GDM1 (cell line): ENCODE measurements around the gene SLC37A3.

Experiments used
- DNase-seq: peaks from one replicate; lab custom pipeline; 2025; lab: John Stamatoyannopoulos, UW

SLC37A3 gene

DNA sequence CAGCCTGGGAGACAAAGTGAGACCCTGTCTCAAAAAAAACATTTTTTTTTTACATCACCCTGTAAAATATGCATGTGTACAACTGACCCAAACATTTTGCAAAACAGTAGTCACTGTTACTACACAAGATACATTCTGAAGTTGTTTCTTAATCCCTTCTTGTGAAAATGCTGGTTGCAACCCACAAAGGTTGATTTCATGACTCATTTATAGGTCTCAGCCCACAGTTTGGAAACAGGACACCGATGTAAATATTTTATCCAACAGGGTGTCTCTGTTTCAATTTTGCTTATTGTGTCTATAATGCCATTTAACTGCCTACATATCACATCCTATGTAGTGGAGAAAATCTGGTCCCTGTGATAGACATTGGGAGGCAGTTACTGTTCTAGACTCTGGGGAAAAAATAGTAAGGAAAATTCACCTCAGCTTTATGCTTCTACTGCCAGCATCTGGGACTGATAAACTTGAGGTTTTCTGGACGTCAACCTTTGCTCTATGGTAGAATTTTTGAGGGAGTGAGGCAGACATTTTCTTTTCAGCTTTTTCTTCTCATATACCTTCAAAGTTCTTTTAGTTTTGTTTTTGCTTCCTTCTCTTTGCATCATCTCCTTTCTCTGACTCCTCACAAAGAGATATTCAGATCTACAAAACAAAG, 4.0 kb upstream of the SLC37A3 start:
- DNase-seq, result no peak

DNA sequence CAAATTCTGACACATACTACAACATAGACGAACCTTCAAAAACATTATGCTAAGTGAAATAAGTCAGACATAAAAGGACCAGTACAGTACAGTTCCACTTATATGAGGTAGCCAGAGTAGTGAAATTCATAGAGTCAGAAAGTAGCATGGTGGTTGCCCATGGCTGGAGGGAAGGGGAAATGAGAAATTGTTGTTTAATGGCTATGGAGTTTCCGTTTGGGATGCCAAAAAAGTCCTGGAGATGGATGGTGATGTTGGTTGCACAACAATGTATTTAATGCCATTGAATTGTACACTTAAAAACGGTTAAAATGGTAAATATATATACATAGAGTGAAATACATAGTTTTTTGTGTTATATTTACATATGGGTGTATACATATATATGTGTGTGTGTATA, 2.1 kb upstream of the SLC37A3 start:
- no peak for DNase-seq

- no peak for DNase-seq
Observed at GRCh38 chr7:140398821-140399220, 491 bp upstream of the SLC37A3 start.

DNA sequence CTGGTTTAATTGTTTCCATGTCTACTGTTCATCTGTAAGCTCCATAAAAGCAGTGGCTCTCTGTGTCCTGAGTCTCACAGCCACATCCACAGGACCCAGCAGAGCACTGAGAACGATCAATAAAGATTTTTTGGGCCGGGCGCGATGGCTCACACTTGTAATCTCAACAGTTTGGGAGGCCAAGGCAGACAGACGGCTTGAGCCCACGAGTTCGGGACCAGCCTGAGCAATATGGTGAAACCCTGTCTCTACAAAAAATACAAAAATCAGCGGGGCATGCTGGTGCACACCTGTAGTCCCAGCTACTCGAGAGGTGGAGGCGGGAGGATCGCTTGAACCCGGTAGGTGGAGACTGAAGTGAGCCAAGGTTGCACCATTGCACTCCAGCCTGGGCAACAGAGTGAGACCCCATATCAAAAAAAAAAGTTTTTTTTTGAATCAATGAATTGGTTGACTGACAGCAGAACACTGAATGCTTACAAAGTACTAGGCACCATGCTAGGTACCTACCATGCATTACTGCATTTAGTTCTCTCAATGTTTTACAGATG, 4.5 kb downstream of the SLC37A3 start:
- DNase-seq, result no peak

DNA sequence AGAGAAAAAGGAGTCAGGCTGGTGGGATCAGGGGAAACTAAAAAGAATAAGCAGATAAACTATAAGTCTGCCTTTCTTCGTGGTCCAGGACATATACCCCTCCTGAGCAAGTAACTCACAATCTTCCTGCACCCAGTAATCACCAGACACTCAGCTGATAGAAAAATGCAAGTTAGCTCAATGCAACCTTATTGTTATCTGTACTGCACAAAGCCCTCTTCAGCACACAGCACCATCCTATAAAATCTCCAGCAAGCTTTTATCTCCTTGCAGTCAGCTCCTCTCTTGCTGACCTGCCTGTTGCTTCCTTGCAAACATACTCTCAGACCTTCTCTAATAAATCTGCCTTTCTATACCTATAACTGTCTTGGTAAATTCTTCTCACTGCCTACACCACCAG, 6.7 kb downstream of the SLC37A3 start:
- no peak for DNase-seq

- no peak for DNase-seq
Observed at GRCh38 chr7:140390466-140391190, 7.7 kb downstream of the SLC37A3 start.

GRCh38 chr7:140390034-140390433, 8.3 kb downstream of the SLC37A3 start:
- DNase-seq, result no peak

GRCh38 chr7:140389445-140389844, 8.9 kb downstream of the SLC37A3 start:
- no peak for DNase-seq

- DNase-seq, result no peak
Observed at GRCh38 chr7:140384894-140385545, 13.3 kb downstream of the SLC37A3 start.

DNA sequence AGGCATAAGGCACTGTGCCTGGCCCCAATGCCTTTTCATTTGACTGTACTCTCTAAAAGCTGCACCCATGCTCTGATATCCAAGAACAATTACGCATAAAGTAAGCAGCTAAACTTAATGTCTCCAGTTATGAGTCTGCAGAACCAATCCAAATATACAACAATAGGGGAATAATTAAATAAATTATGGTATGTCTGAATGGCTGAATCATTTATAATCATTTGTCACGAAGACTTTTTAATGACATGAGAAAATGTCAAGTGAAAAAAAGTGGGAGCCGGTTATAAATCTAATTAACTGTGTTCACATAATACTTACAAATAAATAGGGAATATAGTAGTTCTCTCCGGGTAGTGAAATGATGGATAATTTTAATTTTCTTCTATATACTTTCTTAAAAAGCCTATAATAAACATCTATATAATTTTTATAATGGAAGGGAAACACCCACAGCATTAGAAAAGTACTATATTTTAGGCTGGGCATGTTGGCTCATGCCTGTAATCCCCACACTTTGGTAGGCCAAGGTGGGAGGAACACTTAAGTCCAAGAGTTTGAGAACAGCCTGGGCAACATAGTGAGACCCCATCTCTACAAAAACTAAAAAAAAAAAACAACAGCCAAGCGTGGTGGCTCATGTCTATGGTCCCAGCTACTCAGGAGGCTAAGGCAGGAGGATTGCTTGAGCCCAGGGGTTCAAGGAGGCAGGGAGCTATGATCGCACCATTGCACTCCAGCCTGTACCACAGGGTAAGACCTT, 14.2 kb downstream of the SLC37A3 start:
- no peak for DNase-seq

DNA sequence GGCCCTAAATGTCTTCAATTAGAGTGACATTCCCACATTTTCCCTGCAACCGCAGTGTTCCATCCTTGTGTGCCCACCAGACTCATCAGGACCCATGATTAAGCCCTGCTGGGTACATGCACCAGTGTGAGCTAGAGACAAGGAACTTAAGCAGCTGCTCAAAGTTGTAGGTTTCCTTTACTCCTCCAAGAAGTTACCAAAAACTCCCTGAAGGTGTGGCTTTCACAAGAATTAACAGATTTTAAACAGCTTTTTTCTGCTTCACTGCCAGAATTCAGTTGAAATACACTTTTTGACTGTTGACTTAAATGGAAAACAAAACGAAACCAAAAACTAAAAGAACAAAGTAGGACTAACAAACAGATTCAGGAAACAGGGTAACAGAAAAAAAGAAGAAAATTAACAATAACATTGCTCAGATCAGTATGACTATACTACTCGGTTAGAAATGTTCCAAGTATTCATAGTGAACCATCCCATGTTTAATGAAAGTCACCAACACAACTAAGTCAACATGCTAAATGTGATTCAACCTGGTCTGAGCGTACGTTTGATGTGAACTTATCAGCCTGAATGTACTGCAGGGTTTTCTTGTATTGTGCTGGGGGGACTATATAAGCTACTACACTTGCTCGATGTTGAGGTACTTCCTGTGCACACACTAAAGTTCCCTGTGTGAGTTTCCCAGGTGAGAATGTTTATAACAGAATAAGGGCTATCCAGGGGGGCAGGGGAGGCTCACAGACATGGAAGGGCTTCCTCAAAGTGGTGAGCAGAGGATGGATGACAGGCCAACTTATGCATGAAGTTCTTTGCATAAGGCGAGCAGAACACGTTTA, 22.2 kb downstream of the SLC37A3 start:
- DNase-seq, result no peak

DNA sequence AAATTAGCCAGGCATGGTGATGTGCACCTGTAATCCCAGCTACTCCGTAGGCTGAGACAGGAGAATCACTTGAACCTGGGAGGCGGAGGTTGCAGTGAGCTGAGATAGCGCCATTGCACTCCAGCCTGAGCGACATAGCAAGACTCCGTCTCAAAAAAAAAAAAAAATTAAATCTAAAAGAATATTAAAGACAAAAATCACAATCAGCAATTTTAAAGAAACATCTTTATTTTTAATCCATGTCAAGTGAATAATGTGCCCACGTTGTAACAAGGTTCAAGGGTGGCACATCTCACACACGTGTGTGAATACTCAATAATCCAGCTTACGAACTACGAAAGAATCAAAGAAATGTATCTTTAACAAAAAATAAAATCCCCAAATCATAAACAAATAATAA, 23.0 kb downstream of the SLC37A3 start:
- no peak for DNase-seq

DNA sequence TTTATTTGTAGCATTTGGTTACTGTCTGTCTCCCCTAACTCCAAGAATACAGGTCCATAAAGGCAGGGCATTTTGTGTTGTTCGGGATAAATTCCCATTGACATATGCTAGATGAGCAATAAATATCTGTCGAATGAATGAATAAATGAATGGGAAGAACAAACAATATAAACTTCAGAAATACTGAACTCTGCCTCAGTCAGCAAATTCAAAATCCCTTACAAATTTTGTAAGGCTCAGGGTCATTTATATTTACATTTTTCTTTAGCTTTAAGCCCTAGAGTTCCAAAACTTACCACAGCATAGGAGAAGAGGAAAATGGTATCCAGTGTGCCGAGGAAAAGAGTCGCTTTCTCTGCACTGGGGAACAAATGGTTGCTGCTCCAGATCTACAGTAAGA, 29.0 kb downstream of the SLC37A3 start:
- no peak for DNase-seq

DNA sequence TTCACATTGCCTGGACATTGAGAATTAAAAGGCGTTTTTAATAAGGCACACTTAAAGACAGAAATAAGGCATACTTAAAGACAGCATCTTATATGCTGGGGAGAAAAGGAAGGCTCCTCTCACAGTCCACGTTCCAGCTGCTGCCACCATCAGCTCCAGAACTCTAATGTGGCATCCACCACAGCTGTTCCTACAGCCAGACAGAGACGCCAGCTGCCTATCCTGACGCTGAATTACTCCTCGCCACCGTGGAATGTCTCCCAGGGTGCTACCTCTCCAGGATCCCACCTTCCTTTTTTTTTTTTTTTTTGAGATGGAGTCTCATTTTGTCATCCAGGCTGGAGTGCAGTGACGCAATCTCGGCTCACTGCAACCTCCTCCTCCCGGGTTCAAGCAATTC, 30.8 kb downstream of the SLC37A3 start:
- no peak for DNase-seq

DNA sequence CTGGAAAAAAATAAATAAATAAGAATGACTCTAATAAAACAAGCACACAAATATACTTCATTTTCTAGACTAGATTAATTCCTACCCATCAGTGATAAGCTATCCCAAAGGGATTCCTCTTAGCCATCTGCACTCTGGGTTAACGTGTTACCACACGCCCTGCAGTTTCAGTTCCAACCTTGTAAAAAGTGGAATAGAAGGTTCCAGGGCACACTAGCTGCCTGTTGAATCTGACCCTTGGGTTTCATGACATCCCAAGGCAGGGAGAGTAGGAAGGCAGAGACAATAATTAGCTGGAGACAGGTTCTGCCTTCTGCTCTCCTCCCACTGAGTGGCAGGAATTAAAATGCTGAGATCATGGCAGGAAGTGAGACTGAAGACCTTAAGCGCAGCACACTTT, 33.5 kb downstream of the SLC37A3 start:
- no peak for DNase-seq

GRCh38 chr7:140360697-140361229, 37.6 kb downstream of the SLC37A3 start:
- no peak for DNase-seq

DNA sequence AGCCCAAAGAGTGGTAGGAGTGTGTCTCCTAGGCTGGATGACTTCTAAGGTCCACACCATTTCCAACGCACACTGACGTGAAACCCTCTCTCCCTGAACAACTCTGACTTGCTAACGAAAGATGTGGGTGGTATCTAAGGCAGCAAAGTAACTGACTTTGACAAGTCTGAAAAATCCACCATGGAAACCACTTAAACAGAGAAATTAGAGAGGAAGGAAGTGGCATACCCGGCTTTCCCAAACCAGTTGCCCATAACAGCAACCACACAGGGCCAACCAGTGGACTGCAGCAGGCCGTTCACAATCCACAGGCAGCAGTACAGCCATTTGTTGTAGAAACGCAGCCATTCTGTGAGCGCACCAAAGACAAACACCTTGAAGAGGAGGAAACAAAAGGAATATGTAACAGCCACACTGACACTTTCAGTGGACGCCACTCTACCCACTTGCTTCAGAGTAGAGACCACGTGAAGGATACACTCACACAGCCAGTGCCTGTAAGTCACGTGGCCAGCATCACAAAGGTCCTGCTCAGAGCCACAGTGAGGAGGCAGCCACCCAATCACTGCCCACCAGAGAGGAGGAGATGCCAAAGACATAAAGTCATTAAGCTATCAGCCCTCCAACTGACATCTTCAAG, 39.8 kb downstream of the SLC37A3 start:
- no peak for DNase-seq

DNA sequence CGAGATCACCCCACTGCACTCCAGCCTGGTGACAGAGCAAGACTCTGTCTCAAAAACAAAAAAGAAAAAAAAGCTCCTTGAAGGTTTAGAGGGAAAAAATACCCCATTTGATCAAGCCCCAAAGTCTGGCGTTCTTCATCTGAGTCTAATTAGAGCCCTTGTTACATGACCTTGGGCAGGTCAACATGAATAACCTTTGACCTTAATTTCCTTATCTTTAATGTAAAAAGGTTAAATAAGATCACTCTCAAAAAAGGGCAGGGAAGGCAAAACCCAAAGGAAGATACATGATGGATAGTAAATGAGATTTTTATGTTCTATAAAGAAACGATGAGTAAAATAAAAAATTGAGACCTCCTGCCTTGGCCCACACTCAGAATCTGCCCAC, 40.3 kb downstream of the SLC37A3 start:
- DNase-seq, result no peak

GRCh38 chr7:140350056-140350455, 48.3 kb downstream of the SLC37A3 start:
- no peak for DNase-seq

DNA sequence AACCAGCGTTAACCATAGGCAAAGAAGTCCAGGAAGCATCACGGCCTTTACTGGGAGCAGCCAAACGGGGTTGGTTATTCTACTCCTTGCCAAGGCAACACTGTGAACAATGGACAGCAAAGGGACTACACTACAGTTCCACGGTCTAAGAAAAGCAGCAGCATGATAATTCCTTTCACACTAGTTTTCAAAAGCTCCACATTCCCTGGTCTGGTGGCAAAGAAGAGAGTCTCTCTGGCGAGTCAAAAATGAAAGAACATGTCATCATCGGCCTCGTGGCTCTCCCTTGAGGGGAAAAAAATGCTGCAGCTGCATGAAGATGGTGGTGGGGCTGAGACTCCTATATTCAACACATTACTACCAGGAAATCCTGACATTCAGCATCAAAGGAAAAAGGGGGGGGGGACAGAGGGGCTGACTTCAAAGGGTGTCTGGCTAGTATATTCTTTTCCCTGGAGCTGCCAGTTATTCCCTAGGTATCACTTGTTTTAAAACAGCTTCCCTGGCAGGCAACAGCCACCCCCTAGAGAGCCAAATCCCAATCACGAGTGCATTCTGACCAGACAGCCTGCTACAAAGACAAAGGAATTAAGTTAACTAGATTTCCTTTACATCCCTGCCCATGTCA, 49.1 kb downstream of the SLC37A3 start:
- no peak for DNase-seq
